CD14-positive monocyte (primary cell): ENCODE measurements around the gene HIVEP3. TPM values are rescaled to one million over a fixed set of nuclear protein-coding genes. Genes with fewer than 3 reads are reported as not detected.

ENCODE experiments used
- DNase-seq, 3 donors: peaks; one replicate each; pipeline ENCODE4 v3.0.0-alpha.2; 2011 to 2022
- H2AFZ ChIP-seq: 2 replicates; pipeline ENCODE4 v1.6.0; 2012; ENCODE audit warnings: mild to moderate bottlenecking, low read depth, low read length, inconsistent platforms; ENCODE audit not compliant: insufficient read depth, poor library complexity, severe bottlenecking
- H3K27ac ChIP-seq, 2 donors: 1 replicate in 1 of 2; 2 replicates in 1 of 2; pipeline ENCODE4 v1.5.1; 2012 to 2013; ENCODE audit warnings: low read length in 2 of 2, control low read depth in 1 of 2, inconsistent platforms in 1 of 2, low read depth in 1 of 2, mild to moderate bottlenecking in 1 of 2
- H3K27me3 ChIP-seq, 2 donors: one replicate each; pipeline versions ENCODE4 v1.6.0 to v1.6.1; 2011 to 2013; ENCODE audit warnings: low read length in 2 of 2; ENCODE audit not compliant: control insufficient read depth in 2 of 2, insufficient read depth in 2 of 2
- H3K36me3 ChIP-seq, 2 donors: replicated peaks in 1 of 2; 1 replicate in 1 of 2; 2 replicates in 1 of 2; pipeline versions ENCODE4 v1.5.1 to v1.6.1; 2012 to 2013; ENCODE audit warnings: low read length in 2 of 2, control low read depth in 1 of 2, inconsistent platforms in 1 of 2, mild to moderate bottlenecking in 1 of 2; ENCODE audit not compliant: insufficient read depth in 2 of 2, control insufficient read depth in 1 of 2
- H3K4me1 ChIP-seq, 2 donors: 1 replicate in 1 of 2; 2 replicates in 1 of 2; pipeline versions ENCODE4 v1.5.1 to v1.6.1; 2012 to 2013; ENCODE audit warnings: low read length in 2 of 2, control low read depth in 1 of 2, inconsistent platforms in 1 of 2, mild to moderate bottlenecking in 1 of 2, moderate library complexity in 1 of 2; ENCODE audit not compliant: insufficient read depth in 2 of 2, control insufficient read depth in 1 of 2
- H3K4me2 ChIP-seq: replicated peaks from 2 replicates; pipeline ENCODE3; 2012; ENCODE audit warnings: low read length, moderate library complexity, mild to moderate bottlenecking; ENCODE audit not compliant: poor library complexity, severe bottlenecking; ENCODE audit errors: extremely low read depth
- H3K4me3 ChIP-seq, 3 experiments: fragments of 200-600 bp in 1 of 3; sonication (generic) in 1 of 3; replicated peaks in 1 of 3; 1 replicate in 2 of 3; 2 replicates in 1 of 3; pipeline ENCODE4 v1.5.1; 2011 to 2013; ENCODE audit warnings: low read length in 3 of 3, mild to moderate bottlenecking in 3 of 3, control low read depth in 2 of 3, low read depth in 2 of 3, inconsistent platforms in 1 of 3, moderate library complexity in 1 of 3
- H3K79me2 ChIP-seq: 2 replicates; pipeline ENCODE4 v1.6.0; 2012; ENCODE audit warnings: mild to moderate bottlenecking, control low read depth, inconsistent platforms, low read length, moderate library complexity; ENCODE audit not compliant: insufficient read depth
- H3K9ac ChIP-seq: 2 replicates; pipeline ENCODE4 v1.6.0; 2017; ENCODE audit warnings: low read length, mild to moderate bottlenecking; ENCODE audit not compliant: insufficient read depth, poor library complexity, severe bottlenecking
- H3K9me3 ChIP-seq, 2 donors: replicated peaks in 1 of 2; 1 replicate in 1 of 2; 2 replicates in 1 of 2; pipeline versions ENCODE4 v1.5.1 to v1.6.1; 2012 to 2013; ENCODE audit warnings: low read length in 2 of 2, control low read depth in 1 of 2; ENCODE audit not compliant: control insufficient read depth in 1 of 2, insufficient read depth in 1 of 2
- H4K20me1 ChIP-seq: 2 replicates; pipeline ENCODE4 v1.6.0; 2012; ENCODE audit warnings: mild to moderate bottlenecking, low read length, control low read depth, moderate library complexity; ENCODE audit not compliant: insufficient read depth
- H3K27ac Mint-ChIP-seq, 7 donors: one replicate each; pipeline ENCODE4 v1.8.0; 2020; ENCODE audit warnings: mild to moderate bottlenecking in 7 of 7, mixed read lengths in 7 of 7, moderate library complexity in 6 of 7, inconsistent platforms in 2 of 7
- H3K27me3 Mint-ChIP-seq, 3 donors: one replicate each; pipeline ENCODE4 v1.8.0; 2021 to 2022; ENCODE audit warnings: low read depth in 3 of 3, mild to moderate bottlenecking in 3 of 3, mixed read lengths in 3 of 3, moderate library complexity in 3 of 3, inconsistent platforms in 1 of 3
- H3K36me3 Mint-ChIP-seq, 2 donors: one replicate each; pipeline ENCODE4 v1.8.0; 2020; ENCODE audit warnings: mixed read lengths in 2 of 2, inconsistent platforms in 1 of 2, mild to moderate bottlenecking in 1 of 2
- H3K4me1 Mint-ChIP-seq: one replicate; pipeline ENCODE4 v1.8.0; 2020; ENCODE audit warnings: mild to moderate bottlenecking, mixed read lengths
- H3K4me3 Mint-ChIP-seq, 2 donors: one replicate each; pipeline ENCODE4 v1.8.0; 2020; ENCODE audit warnings: mild to moderate bottlenecking in 2 of 2, mixed read lengths in 2 of 2, moderate library complexity in 1 of 2
- H3K9me3 Mint-ChIP-seq, 7 donors: one replicate each; pipeline ENCODE4 v1.8.0; 2020 to 2022; ENCODE audit warnings: mixed read lengths in 7 of 7, mild to moderate bottlenecking in 6 of 7, moderate library complexity in 6 of 7, inconsistent platforms in 2 of 7
- WGBS: methylation state at CpG from one replicate; pipeline ENCODE4 v1.1.5; 2013; ENCODE audit warnings: missing lambda C conversion rate; ENCODE audit not compliant: insufficient coverage; 5-methylcytosine and 5-hydroxymethylcytosine counted together
- intact Hi-C, 2 donors: fragments of 100-400 bp; cut with micrococcal nuclease; formaldehyde crosslinking; loops; one replicate each; pipeline versions ENCODE4 v1.15.0 to v1.15.1; 2023
- polyA plus RNA-seq, 3 donors: library from polyadenylated mRNA; depleted of rRNA in 1 of 3; unstranded in 2 of 3; stranded (reverse) in 1 of 3; fragments of 300-500 nt in 2 of 3; fragments of >200 nt in 1 of 3; fragmentation: Illumina TruSeq in 2 of 3; gene quantifications; 1 replicate in 2 of 3; 2 replicates in 1 of 3; pipeline ENCODE4 v1.2.3, GENCODE V29; 2012 to 2021
- TF ChIP-seq, protein P1 (sequence below): fragments of 200-600 bp; IDR thresholded peaks from one replicate; pipeline ENCODE4 v1.8.0; 2022; ENCODE audit warnings: antibody characterized with exemption, mild to moderate bottlenecking

Gene HIVEP3
- polyA plus RNA-seq, 3 donors = 1.2 to 3.7 (median 1.8) TPM

DNA sequence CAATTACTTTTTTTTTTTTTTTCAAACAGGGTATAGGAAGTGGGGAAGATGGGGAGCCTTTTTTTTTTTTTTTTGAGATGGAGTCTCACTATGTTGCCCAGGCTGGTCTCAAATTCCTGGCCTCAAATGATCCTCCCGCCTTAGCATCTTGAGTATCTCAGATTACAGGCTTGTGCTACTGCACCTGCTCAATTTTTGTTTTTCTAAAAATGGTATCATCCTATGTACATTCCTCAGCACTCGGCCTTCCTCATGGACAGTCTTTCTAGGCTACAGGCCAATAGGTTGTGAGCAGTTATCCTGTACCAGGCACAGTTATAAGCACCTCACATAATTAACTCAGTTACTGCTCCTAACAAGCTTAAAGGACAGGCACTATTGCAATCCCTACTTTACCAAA lies 302.2 kb downstream of the HIVEP3 start:
- Mint-ChIP-seq H3K4me3 (no peak overlapping the region), H3K9me3 (no peaks in the 10 kb centered on the region), H3K27ac (no peak overlapping the region), H3K27me3 (peaks cover 0 to 3% (median 0%) of the 10 kb centered on the region in 3 donors), H3K36me3 (peaks cover 25 to 31% of the 10 kb centered on the region in 2 donors), H3K4me1 (peaks cover 41% of the 10 kb centered on the region)
- H3K79me2 ChIP-seq = no peaks in the 10 kb centered on the region
- peaks cover 18 to 20% of the 10 kb centered on the region in 2 donors for H3K4me1 ChIP-seq
- H3K27ac ChIP-seq = no peak overlapping the region
- no peaks in the 10 kb centered on the region for H3K27me3 ChIP-seq
- no peaks in the 10 kb centered on the region for H3K9me3 ChIP-seq
- H3K36me3 ChIP-seq = no peaks in the 10 kb centered on the region
- intact Hi-C loops = loop anchor here in 1 of 2 donors (5.0 kb wide), 1 partner anchor 214 kb away; no protein-coding TSS in a partner anchor
- 100% methylated on average over 1 of the region's 2 CpGs for WGBS
- H3K4me3 ChIP-seq = no peak overlapping the region
- no peak overlapping the region for H3K4me2 ChIP-seq
- peaks cover 90% of the 10 kb centered on the region for H4K20me1 ChIP-seq
- TF ChIP-seq, protein P1, sequence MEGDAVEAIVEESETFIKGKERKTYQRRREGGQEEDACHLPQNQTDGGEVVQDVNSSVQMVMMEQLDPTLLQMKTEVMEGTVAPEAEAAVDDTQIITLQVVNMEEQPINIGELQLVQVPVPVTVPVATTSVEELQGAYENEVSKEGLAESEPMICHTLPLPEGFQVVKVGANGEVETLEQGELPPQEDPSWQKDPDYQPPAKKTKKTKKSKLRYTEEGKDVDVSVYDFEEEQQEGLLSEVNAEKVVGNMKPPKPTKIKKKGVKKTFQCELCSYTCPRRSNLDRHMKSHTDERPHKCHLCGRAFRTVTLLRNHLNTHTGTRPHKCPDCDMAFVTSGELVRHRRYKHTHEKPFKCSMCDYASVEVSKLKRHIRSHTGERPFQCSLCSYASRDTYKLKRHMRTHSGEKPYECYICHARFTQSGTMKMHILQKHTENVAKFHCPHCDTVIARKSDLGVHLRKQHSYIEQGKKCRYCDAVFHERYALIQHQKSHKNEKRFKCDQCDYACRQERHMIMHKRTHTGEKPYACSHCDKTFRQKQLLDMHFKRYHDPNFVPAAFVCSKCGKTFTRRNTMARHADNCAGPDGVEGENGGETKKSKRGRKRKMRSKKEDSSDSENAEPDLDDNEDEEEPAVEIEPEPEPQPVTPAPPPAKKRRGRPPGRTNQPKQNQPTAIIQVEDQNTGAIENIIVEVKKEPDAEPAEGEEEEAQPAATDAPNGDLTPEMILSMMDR = no peak
- no peak overlapping the region for H3K9ac ChIP-seq
- no peak for DNase-seq
- no peak overlapping the region for H2AFZ ChIP-seq

DNA sequence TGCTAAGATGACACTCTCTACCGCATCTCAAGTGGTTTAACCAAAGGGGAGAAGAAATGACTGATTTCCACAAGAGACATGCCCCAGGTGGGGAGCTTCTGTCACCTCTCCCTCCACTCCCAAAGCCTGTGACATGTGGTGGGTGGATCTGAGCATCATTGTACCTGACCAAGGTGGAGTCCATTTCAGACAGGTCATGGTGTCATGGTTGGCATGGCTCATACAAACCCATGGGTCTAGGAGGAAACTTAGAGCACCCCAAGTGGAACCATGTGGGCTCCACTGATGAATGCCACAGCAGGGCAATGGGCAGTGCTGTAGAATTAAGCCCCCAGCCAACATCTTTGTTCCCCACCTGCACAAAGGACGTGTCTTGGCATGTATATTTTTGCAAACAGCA lies 302.7 kb downstream of the HIVEP3 start:
- Histone ChIP-seq H3K9ac (no peak overlapping the region), H3K9me3 (no peaks in the 10 kb centered on the region), H3K27me3 (no peaks in the 10 kb centered on the region), H3K4me2 (no peak overlapping the region), H2AFZ (no peak overlapping the region), H3K36me3 (no peaks in the 10 kb centered on the region), H3K4me3 (no peak overlapping the region), H3K27ac (no peak overlapping the region), H3K4me1 (peaks cover 18 to 20% of the 10 kb centered on the region in 2 donors), H3K79me2 (no peaks in the 10 kb centered on the region), H4K20me1 (peaks cover 89% of the 10 kb centered on the region)
- H3K36me3 Mint-ChIP-seq = peaks cover 22 to 27% of the 10 kb centered on the region in 2 donors
- peak overlapping the region in 1 of 7 donors; percentile 19 for H3K27ac Mint-ChIP-seq
- peaks cover 44% of the 10 kb centered on the region for H3K4me1 Mint-ChIP-seq
- no peak for DNase-seq
- TF ChIP-seq, protein P1 = no peak
- no CpG with 5 or more reads among the region's 2 CpGs for WGBS
- H3K27me3 Mint-ChIP-seq = peaks cover 0 to 3% (median 0%) of the 10 kb centered on the region in 3 donors
- intact Hi-C loops = loop anchor here in 1 of 2 donors (5.0 kb wide), 1 partner anchor 214 kb away; no protein-coding TSS in a partner anchor
- H3K4me3 Mint-ChIP-seq = no peak overlapping the region
- H3K9me3 Mint-ChIP-seq = no peaks in the 10 kb centered on the region
